NCI-H187 (cell line): ENCODE measurements around the gene KCNAB2.

ENCODE experiments used
- DNase-seq, 2 experiments: peaks; one replicate each; lab custom pipeline; 2025; lab: John Stamatoyannopoulos, UW

KCNAB2 gene

GRCh38 chr1:6082430-6082971, 36.8 kb downstream of the KCNAB2 start:
- DNase-seq: no peak

DNA sequence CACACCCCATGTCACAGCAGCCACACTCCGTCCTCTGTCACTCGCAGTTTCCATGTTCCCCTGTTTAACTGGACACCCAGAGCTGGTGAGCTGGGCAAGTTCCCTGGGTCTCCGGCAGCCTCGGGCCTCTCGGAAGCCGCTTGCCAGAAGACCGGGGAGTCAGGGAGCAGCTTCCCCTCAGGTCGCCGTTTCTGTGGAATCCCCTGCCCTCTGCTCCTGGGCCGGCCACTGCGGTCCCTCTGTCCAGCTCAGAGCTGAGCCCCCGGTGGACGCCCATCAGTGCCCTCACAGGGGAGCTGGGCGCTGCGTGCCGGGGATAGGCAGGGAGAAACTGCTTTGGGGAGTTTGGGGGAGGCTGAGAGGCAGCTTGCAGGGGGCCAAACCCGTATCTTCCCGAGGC, 37.7 kb downstream of the KCNAB2 start:
- DNase-seq: no peak

- DNase-seq: no peak
Observed at GRCh38 chr1:6083801-6084446, 38.2 kb downstream of the KCNAB2 start.

DNA sequence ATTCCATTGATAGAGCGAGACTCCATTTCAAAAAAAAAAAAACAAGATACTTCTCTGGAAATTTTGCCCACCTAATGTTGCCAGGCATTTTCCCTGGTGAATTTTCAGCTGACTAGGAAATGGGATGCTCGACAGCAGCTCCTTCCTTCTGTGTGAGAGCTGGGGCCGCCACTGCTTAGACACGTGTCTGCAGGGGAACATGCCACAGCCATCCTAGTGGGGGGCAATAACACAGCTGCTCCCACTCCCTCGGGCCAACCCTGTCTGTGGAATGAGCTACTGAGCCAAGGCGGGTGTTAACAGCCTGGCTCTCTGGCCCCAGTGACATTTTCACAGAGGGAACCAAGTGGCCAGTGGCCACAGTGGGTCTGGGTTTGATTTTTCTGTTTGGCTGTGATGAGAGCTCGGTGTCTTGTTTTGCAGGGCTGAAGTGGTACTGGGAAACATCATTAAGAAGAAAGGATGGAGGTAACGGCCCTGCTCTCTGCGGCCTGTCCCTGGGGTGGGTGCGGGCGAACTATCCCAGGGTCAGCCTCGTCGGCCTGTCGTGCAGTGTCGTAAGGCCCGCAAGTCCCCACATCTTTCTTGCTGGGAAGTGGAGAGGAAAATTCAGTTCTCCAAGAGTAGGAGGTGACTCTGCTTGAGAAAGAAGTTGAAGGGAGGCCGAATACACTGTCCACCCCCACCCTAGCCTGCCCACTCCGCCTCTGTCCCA, 39.2 kb downstream of the KCNAB2 start:
- no peak for DNase-seq

- no peak for DNase-seq
Observed at GRCh38 chr1:6085666-6086065, 40.0 kb downstream of the KCNAB2 start.

- DNase-seq: no peak
Observed at GRCh38 chr1:6086358-6086757, 40.7 kb downstream of the KCNAB2 start.

DNA sequence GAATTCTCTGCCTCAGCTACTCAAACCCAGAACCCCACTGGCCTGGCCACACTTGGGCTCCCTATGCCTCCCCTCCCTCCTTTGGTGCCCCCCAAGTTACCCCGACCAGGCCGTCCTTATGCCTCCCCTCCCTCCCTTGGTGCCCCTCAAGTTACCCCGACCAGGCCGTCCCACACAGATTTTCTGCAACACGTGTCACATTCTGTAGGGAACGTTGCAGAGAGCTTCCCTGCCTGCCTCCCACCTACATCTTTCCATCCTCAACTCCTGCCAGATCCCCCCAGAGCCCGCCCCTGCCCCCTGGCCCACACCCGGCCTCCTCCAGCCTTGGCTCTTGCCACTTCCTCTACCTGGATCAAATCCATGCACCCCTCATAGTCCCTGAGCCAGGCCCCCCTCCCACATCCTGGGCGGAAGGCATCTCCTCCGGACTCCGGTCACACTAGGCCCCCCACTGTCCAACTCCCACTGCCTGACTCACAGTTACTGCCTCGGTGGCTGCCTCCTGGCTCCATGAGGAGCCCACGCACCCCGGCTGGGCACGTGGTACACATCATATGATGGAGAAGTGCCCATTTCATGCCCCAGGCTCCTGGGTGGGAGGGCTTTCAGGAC, 41.2 kb downstream of the KCNAB2 start:
- DNase-seq: no peak

- DNase-seq: no peak
Observed at GRCh38 chr1:6087377-6087772, 41.7 kb downstream of the KCNAB2 start.

- no peak for DNase-seq
Observed at GRCh38 chr1:6087958-6088357, 42.3 kb downstream of the KCNAB2 start.

- DNase-seq: no peak
Observed at GRCh38 chr1:6088956-6089355, 43.3 kb downstream of the KCNAB2 start.

DNA sequence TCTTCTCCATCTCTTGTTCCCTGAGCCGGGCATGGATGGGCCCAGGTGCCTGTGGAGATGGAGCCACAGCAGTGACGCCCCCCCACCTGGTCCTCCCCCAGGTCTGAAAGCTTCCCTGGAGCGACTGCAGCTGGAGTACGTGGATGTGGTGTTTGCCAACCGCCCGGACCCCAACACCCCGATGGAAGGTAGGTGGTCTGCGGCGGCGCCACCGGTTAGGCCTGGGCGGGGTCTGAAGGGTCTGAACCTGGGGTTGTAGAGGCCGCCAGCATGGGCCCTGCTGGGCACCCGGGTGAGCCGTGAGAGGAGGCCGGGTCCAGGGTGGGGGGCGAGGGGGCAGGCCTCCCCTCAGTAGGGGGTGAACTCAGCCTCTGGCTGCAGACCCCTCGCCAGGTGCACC, 44.6 kb downstream of the KCNAB2 start:
- no peak for DNase-seq

- no peak for DNase-seq
Observed at GRCh38 chr1:6090996-6091822, 45.5 kb downstream of the KCNAB2 start.

- no peak for DNase-seq
Observed at GRCh38 chr1:6091823-6092109, 46.1 kb downstream of the KCNAB2 start.

GRCh38 chr1:6092211-6092610, 46.5 kb downstream of the KCNAB2 start:
- DNase-seq: no peak

GRCh38 chr1:6093071-6093470, 47.4 kb downstream of the KCNAB2 start:
- no peak for DNase-seq

GRCh38 chr1:6093611-6094010, 47.9 kb downstream of the KCNAB2 start:
- no peak for DNase-seq

GRCh38 chr1:6094246-6094645, 48.6 kb downstream of the KCNAB2 start:
- DNase-seq: no peak

GRCh38 chr1:6094801-6095505, 49.3 kb downstream of the KCNAB2 start:
- DNase-seq: no peak

DNA sequence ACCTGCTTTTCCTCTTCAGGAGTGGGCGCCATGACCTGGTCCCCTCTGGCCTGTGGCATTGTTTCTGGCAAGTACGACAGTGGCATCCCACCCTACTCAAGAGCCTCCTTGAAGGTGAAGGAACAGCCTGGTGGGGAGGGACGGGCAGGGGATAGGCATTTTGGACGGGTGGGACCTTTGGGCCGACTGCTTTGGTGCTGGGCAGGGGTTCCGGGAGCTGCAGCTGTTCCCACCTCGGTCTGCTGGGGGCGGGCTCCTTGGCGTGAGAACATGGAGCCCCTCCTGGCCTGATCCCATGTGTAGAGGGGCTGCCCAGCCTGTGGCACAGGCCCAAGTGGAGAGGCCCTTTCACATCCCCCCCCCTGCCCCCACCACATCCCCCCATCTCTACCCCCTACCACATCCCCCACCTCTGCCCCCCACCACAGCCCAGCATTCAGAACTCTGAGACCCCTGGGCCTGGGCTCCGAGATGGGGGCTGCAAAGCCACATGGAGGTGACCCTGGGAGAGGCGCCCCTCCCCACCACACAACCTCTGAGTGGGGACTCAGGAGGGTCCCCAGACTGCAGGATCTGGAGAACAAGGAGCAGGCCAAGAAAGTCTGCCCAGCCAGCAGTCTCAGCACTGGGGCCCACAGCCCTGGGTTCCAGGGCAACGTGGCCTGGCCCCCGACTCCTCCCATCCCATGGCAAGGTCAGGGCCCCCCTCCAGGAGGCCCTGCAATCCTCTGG, 50.0 kb downstream of the KCNAB2 start:
- no peak for DNase-seq

DNA sequence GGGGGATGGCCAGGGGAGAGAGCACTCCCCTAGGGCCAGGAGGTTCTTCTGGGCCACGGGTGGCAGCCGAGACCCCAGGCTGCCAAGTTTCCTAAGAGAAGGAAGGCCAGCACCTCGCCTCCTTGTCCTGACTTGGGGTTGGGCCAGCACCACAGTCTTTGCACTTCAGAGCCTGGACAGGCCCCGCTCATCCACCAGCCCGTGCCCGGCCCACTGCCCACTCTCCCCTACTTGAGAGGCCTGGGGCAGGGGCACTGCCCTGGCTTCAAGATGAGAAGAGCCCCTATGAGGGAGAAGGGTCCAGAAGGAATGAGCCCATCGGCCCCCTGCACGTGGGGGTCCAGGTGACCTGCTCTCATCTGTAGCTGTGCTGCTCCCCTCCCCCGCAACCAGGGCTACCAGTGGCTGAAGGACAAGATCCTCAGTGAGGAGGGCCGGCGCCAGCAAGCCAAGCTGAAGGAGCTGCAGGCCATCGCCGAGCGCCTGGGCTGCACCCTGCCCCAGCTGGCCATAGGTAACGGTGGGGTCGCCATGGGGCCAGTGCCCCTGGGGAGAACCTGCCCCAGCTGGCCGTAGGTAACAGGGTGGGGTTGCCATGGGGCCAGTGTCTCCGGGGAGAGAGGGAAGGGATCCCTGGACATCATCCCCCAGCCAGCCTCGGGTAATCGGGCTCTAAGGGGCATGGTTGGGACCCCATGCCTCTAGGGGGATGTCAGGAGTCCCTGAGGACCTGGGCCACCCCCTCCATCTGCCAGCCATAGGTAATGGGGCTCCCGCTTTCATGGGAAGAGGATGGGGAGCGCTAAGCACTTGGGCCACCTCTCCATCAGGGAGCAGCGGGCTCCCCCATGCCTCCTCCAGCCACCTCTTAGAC, 50.8 kb downstream of the KCNAB2 start:
- DNase-seq: no peak
